OCI-LY3 (cell line): ENCODE results near the gene MT1M.
A peak's percentile ranks its signal among the peaks of the same experiment; 100 is the strongest.

Experiments used
- H2AFZ ChIP-seq: fragments of 200-600, 300-600 bp; shearing (Covaris generic); 2 replicates; pipeline ENCODE4 v1.6.0; 2014; ENCODE audit warnings: antibody characterized with exemption, low read depth, low read length
- H3K27ac ChIP-seq: fragments of 200-600, 300-600 bp; sonication (generic); 2 replicates; pipeline ENCODE4 v1.5.1; 2014; ENCODE audit warnings: mild to moderate bottlenecking, low read length, moderate library complexity, mixed read lengths
- H3K27me3 ChIP-seq: fragments of 200-600, 300-600 bp; sonication (generic); 2 replicates; pipeline ENCODE4 v1.6.1; 2014; ENCODE audit warnings: low read depth, low read length, mixed read lengths
- H3K36me3 ChIP-seq: fragments of 200-600, 300-600 bp; sonication (generic); replicated peaks from 2 replicates; pipeline ENCODE3; 2014; ENCODE audit warnings: low read depth, low read length, mixed read lengths
- H3K4me1 ChIP-seq: fragments of 300-600, 200-600 bp; sonication (generic); 2 replicates; pipeline ENCODE4 v1.6.1; 2014; ENCODE audit warnings: low read length, mixed read lengths
- H3K4me2 ChIP-seq: fragments of 200-600, 300-600 bp; sonication (generic); 2 replicates; pipeline ENCODE4 v1.6.1; 2014; ENCODE audit warnings: low read length, mixed read lengths
- H3K4me3 ChIP-seq: fragments of 300-600, 200-600 bp; sonication (generic); 2 replicates; pipeline ENCODE4 v1.5.1; 2014; ENCODE audit warnings: antibody characterized with exemption, mild to moderate bottlenecking, low read length, moderate library complexity
- H3K79me2 ChIP-seq: fragments of 300-600, 200-600 bp; shearing (Covaris generic); 2 replicates; pipeline ENCODE4 v1.6.1; 2014; ENCODE audit warnings: mild to moderate bottlenecking, low read length, mixed read lengths
- H3K9ac ChIP-seq: fragments of 300-600, 200-600 bp; shearing (Covaris generic); 2 replicates; pipeline ENCODE4 v1.6.0; 2014; ENCODE audit warnings: mild to moderate bottlenecking, low read length, moderate library complexity
- H3K9me3 ChIP-seq: fragments of 200-600, 300-600 bp; shearing (Covaris generic); 2 replicates; pipeline ENCODE4 v1.6.1; 2014; ENCODE audit warnings: low read length, mixed read lengths; ENCODE audit not compliant: insufficient read depth
- H4K20me1 ChIP-seq: fragments of 200-600, 300-600 bp; sonication (generic); 2 replicates; pipeline ENCODE4 v1.6.1; 2016; ENCODE audit warnings: low read length, mixed read lengths; ENCODE audit not compliant: insufficient read depth
- CTCF ChIP-seq: fragments of 200-600, 300-600 bp; sonication (generic); IDR thresholded peaks from 2 replicates; pipeline ENCODE4 v1.5.1; 2014; ENCODE audit warnings: antibody characterized with exemption, low read length, low read depth
- EZH2phosphoT487 ChIP-seq: fragments of 200-600 bp; shearing (Covaris generic); IDR thresholded peaks from 2 replicates; pipeline ENCODE4 v1.6.1; 2018; ENCODE audit warnings: antibody characterized with exemption, mixed run types, low read depth

The MT1M gene

GRCh38 chr16:56603589-56603988, 28.9 kb upstream of the MT1M start:
- H3K9me3 ChIP-seq: no peaks in the 10 kb centered on the region
- no peaks in the 10 kb centered on the region for H3K36me3 ChIP-seq
- H3K27ac ChIP-seq: no peak overlapping the region

GRCh38 chr16:56604966-56605365, 27.5 kb upstream of the MT1M start:
- Histone ChIP-seq H3K4me2 (no peak overlapping the region), H3K4me1 (peaks cover 15% of the 10 kb centered on the region), H3K79me2 (no peaks in the 10 kb centered on the region), H3K4me3 (no peak overlapping the region), H2AFZ (no peak overlapping the region), H3K9me3 (no peaks in the 10 kb centered on the region), H3K27ac (no peak overlapping the region), H3K27me3 (0 out of 2 replicates have a peak, but pooled peaks cover 8% of the 10 kb centered on the region), H3K36me3 (no peaks in the 10 kb centered on the region), H3K9ac (no peak overlapping the region), H4K20me1 (no peaks in the 10 kb centered on the region)
- TF ChIP-seq CTCF: no peak
- no peak for TF ChIP-seq EZH2phosphoT487

More at GRCh38 chr16:56603589-56603988, 28.9 kb upstream of the MT1M start:
- H3K9ac ChIP-seq: no peak overlapping the region
- H3K27me3 ChIP-seq: 0 out of 2 replicates have a peak, but pooled peaks cover 8% of the 10 kb centered on the region
- H3K4me2 ChIP-seq: no peak overlapping the region
- no peaks in the 10 kb centered on the region for H4K20me1 ChIP-seq
- peak; percentile 23 for TF ChIP-seq CTCF
- TF ChIP-seq EZH2phosphoT487: no peak
- H3K4me1 ChIP-seq: peaks cover 9% of the 10 kb centered on the region
- no peak overlapping the region for H2AFZ ChIP-seq
- no peak overlapping the region for H3K4me3 ChIP-seq
- no peaks in the 10 kb centered on the region for H3K79me2 ChIP-seq

- H3K4me3 ChIP-seq: no peak overlapping the region
- TF ChIP-seq CTCF (no peak), EZH2phosphoT487 (no peak)
- H4K20me1 ChIP-seq: no peaks in the 10 kb centered on the region
- no peaks in the 10 kb centered on the region for H3K36me3 ChIP-seq
- H3K4me1 ChIP-seq: peaks cover 17% of the 10 kb centered on the region
- no peaks in the 10 kb centered on the region for H3K9me3 ChIP-seq
- no peak overlapping the region for H3K27ac ChIP-seq
- no peak overlapping the region for H3K9ac ChIP-seq
- H3K27me3 ChIP-seq: 0 out of 2 replicates have a peak, but pooled peaks cover 8% of the 10 kb centered on the region
- H2AFZ ChIP-seq: no peak overlapping the region
- no peaks in the 10 kb centered on the region for H3K79me2 ChIP-seq
- H3K4me2 ChIP-seq: no peak overlapping the region
Measured at GRCh38 chr16:56605475-56605874, 27.0 kb upstream of the MT1M start.

- Histone ChIP-seq H3K27me3 (0 out of 2 replicates have a peak, but pooled peaks cover 4% of the 10 kb centered on the region), H3K36me3 (no peaks in the 10 kb centered on the region), H3K27ac (no peak overlapping the region), H2AFZ (no peak overlapping the region), H3K4me1 (peaks cover 23% of the 10 kb centered on the region), H3K4me3 (no peak overlapping the region), H4K20me1 (no peaks in the 10 kb centered on the region), H3K9ac (no peak overlapping the region), H3K9me3 (no peaks in the 10 kb centered on the region), H3K79me2 (no peaks in the 10 kb centered on the region), H3K4me2 (no peak overlapping the region)
- TF ChIP-seq CTCF (no peak), EZH2phosphoT487 (no peak)
Measured at GRCh38 chr16:56606071-56606475, 26.4 kb upstream of the MT1M start.
